SK-N-SH (cell line): ENCODE measurements around the gene LRRC15. TPM values are rescaled to one million over a fixed set of nuclear protein-coding genes. Genes with fewer than 3 reads are reported as not detected.

ENCODE experiments used
- CTCF ChIA-PET: fragments of 300-600, 350-600 bp; formaldehyde crosslinking; extraction: SDS; loops from one replicate; lab custom pipeline; 2021; lab: Yijun Ruan, JAX
- POLR2A ChIA-PET: fragments of 350-600 bp; sonication (Branson Sonifier 250); formaldehyde crosslinking; extraction: SDS; loops from one replicate; lab custom pipeline; 2020; ENCODE audit warnings: antibody characterized with exemption, inconsistent platforms; lab: Yijun Ruan, JAX
- DNase-seq: peaks from one replicate; pipeline ENCODE4 v3.0.0; 2012
- H2AFZ ChIP-seq: fragments of 200-600 bp; sonication (generic); 2 replicates; pipeline ENCODE4 v1.8.1; 2016; ENCODE audit warnings: antibody characterized with exemption, mild to moderate bottlenecking, low read depth
- H3F3A ChIP-seq: fragments of 200-600 bp; sonication (generic); replicated peaks from 2 replicates; pipeline ENCODE3; 2016; ENCODE audit warnings: antibody characterized with exemption, mild to moderate bottlenecking; ENCODE audit not compliant: insufficient read depth
- H3K27ac ChIP-seq, 2 experiments: fragments of 200-500 bp in 1 of 2; fragments of 200-600 bp in 1 of 2; sonication (Bioruptor generic) in 1 of 2; sonication (generic), shearing (Covaris generic) in 1 of 2; 2 replicates each; pipeline versions ENCODE4 v1.5.1 to v1.6.1; 2014 to 2016; ENCODE audit warnings: low read depth in 2 of 2, inconsistent platforms in 1 of 2, low read length in 1 of 2, mild to moderate bottlenecking in 1 of 2, mixed read lengths in 1 of 2
- H3K27me3 ChIP-seq: fragments of 200-600 bp; sonication (generic), shearing (Covaris generic); 2 replicates; pipeline ENCODE4 v1.6.1; 2016; ENCODE audit warnings: mixed run types; ENCODE audit not compliant: insufficient read depth
- H3K36me3 ChIP-seq, 2 experiments: fragments of 200-500 bp in 1 of 2; fragments of 200-600 bp in 1 of 2; sonication (Bioruptor generic) in 1 of 2; sonication (generic) in 1 of 2; replicated peaks in 1 of 2; 2 replicates each; pipeline versions ENCODE3 to v1.5.1; 2014 to 2016; ENCODE audit warnings: low read length in 1 of 2, mild to moderate bottlenecking in 1 of 2; ENCODE audit not compliant: insufficient read depth in 2 of 2, control insufficient read depth in 1 of 2
- H3K4me1 ChIP-seq, 2 experiments: fragments of 200-500 bp in 1 of 2; fragments of 200-600 bp in 1 of 2; sonication (Bioruptor generic) in 1 of 2; sonication (generic), shearing (Covaris generic) in 1 of 2; 2 replicates each; pipeline versions ENCODE4 v1.5.1 to v1.6.1; 2014 to 2016; ENCODE audit warnings: low read depth in 1 of 2, low read length in 1 of 2, mixed run types in 1 of 2; ENCODE audit not compliant: insufficient read depth in 2 of 2, control insufficient read depth in 1 of 2
- H3K4me2 ChIP-seq: fragments of 200-600 bp; sonication (generic), shearing (Covaris generic); 2 replicates; pipeline ENCODE4 v1.6.1; 2017; ENCODE audit warnings: mixed run types
- H3K4me3 ChIP-seq, 2 experiments: fragments of 200-500 bp in 1 of 2; fragments of 200-600 bp in 1 of 2; sonication (Bioruptor generic) in 1 of 2; sonication (generic), shearing (Covaris generic) in 1 of 2; 2 replicates each; pipeline versions ENCODE4 v1.5.1 to v1.8.1; 2014 to 2016; ENCODE audit warnings: low read depth in 2 of 2, inconsistent platforms in 1 of 2, low read length in 1 of 2, mild to moderate bottlenecking in 1 of 2, mixed read lengths in 1 of 2, moderate library complexity in 1 of 2
- H3K79me2 ChIP-seq: fragments of 200-600 bp; sonication (generic); 2 replicates; pipeline ENCODE4 v1.8.1; 2017; ENCODE audit warnings: mild to moderate bottlenecking; ENCODE audit not compliant: insufficient read depth
- H3K9ac ChIP-seq: fragments of 200-600 bp; sonication (generic); 2 replicates; pipeline ENCODE4 v1.6.1; 2017; ENCODE audit warnings: mixed run types
- H3K9me2 ChIP-seq: fragments of 200-600 bp; sonication (generic); 2 replicates; pipeline ENCODE4 v1.6.1; 2017; ENCODE audit warnings: mixed run types
- H3K9me3 ChIP-seq: fragments of 200-600 bp; sonication (generic); 2 replicates; pipeline ENCODE4 v1.6.1; 2017; ENCODE audit warnings: mixed run types, mild to moderate bottlenecking, moderate library complexity
- H4K20me1 ChIP-seq: fragments of 200-600 bp; sonication (generic); 2 replicates; pipeline ENCODE4 v1.6.1; 2017; ENCODE audit warnings: mild to moderate bottlenecking, mixed run types; ENCODE audit not compliant: insufficient read depth
- CHD2 ChIP-seq: fragments of 150-350 bp; IDR thresholded peaks from 2 replicates; pipeline ENCODE4 v1.6.1; 2018; ENCODE audit warnings: low read length; ENCODE audit not compliant: partially characterized antibody
- IRF3 ChIP-seq: fragments of 150-350 bp; IDR thresholded peaks from 2 replicates; pipeline ENCODE4 v1.6.1; 2016; ENCODE audit warnings: mild to moderate bottlenecking, low read depth, low read length
- JUND ChIP-seq: IDR thresholded peaks from 2 replicates; pipeline ENCODE4 v1.4.0; 2012
- PBX3 ChIP-seq: IDR thresholded peaks from 2 replicates; pipeline ENCODE4; 2012
- SIN3A ChIP-seq: IDR thresholded peaks from 2 replicates; pipeline ENCODE4 v1.6.1; 2012; ENCODE audit warnings: low read depth, mild to moderate bottlenecking, low read length, moderate library complexity, borderline replicate concordance
- SMC3 ChIP-seq: IDR thresholded peaks from 2 replicates; pipeline ENCODE4 v1.6.1; 2012; ENCODE audit warnings: low read depth, low read length, improper control_type of control experiment
- TEAD4 ChIP-seq: IDR thresholded peaks from 2 replicates; pipeline ENCODE4 v1.4.0; 2012; ENCODE audit warnings: mild to moderate bottlenecking, borderline replicate concordance; ENCODE audit not compliant: insufficient read depth
- USF1 ChIP-seq: IDR thresholded peaks from 2 replicates; pipeline ENCODE4 v1.4.0; 2012; ENCODE audit warnings: low read depth, borderline replicate concordance
- YY1 ChIP-seq: IDR thresholded peaks from 2 replicates; pipeline ENCODE4 v1.4.0; 2012; ENCODE audit warnings: low read depth, mild to moderate bottlenecking
- WGBS: methylation state at CpG from one replicate; pipeline ENCODE4 v1.1.6; 2017; ENCODE audit warnings: low lambda C conversion rate; 5-methylcytosine and 5-hydroxymethylcytosine counted together
- polyA plus RNA-seq, 3 experiments: library from polyadenylated mRNA; depleted of rRNA; stranded (reverse); fragments of >200 nt; gene quantifications; 2 replicates each; pipeline ENCODE4 v1.2.3, GENCODE V29; 2012
- TF ChIP-seq, protein P1 (sequence below): fragments of 150-350 bp; IDR thresholded peaks from 2 replicates; pipeline ENCODE4 v1.6.1; 2017; ENCODE audit warnings: antibody characterized with exemption, low read length, low read depth, borderline replicate concordance

LRRC15 gene
- polyA plus RNA-seq, 1 of the 3 experiments (the other 2 are of a cell fraction) = 0.02 TPM

DNA sequence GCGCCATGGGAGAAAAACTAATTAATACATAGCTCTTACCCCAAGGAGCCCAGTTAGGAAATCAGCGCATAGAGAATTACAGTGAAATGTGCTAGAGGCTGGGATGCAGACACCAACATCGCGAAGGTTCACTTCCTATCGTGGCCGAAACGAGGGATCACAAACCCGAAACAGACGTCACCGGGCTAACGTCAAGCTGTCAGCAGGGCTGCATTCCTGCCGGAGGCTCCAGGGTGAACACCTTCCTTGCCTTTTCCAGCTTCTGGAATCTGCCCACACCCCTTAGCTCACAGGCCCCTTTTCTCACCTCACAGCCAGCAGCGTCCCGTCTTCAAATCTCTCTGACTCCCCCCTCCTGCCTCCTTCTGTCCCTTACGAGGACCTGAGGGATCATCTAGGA, 16.5 kb upstream of the LRRC15 start (continued):
- TF ChIP-seq USF1 = no peak
- TF ChIP-seq, all 33 proteins: peak for 0

DNA sequence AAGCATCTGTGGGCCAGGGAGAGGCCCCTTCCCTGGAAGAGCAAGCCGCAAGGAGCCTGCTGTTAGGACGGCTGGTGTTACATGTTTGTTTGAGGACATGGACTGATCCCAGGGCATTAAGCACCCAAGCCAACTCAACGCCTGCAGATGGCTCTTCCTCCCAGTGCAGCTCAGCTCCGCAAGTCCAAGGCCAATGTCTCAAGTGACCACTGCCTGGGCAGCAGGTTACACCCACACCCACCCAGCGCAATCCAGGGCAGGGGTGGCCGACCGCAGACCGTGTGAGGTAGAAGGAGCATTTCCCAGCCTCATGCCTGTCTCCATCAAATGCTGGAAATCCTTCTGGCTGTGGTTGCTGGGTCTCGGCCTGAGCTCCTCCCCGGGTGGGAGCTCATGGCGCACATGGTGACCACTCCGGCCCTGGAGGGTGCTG, 15.0 kb upstream of the LRRC15 start:
- DNase-seq = no peak
- no peak overlapping the region for H2AFZ ChIP-seq
- CTCF ChIA-PET = interaction anchor here (1.0 to 1.5 kb wide), 2 partner anchors 18 to 23 kb away, joined by 3 read pairs; no protein-coding TSS in a partner anchor

More for the DNA sequence above, 15.0 kb upstream of the LRRC15 start:
- H3K79me2 ChIP-seq = no peaks in the 10 kb centered on the region
- peaks cover 0 to 4% of the 10 kb centered on the region in 2 experiments; a peak in 1 of 4 replicates for H3K4me1 ChIP-seq
- no peak overlapping the region for H3K4me2 ChIP-seq
- H3K27me3 ChIP-seq = no peaks in the 10 kb centered on the region; the same call in 1 of the 2 replicates
- H3K36me3 ChIP-seq = no peaks in the 10 kb centered on the region
- H3K9ac ChIP-seq = no peak overlapping the region
- H3K9me3 ChIP-seq = no peaks in the 10 kb centered on the region
- WGBS = 71% methylated on average over 7 of the region's 12 CpGs
- TF ChIP-seq SMC3 (no peak), CHD2 (no peak), PBX3 (no peak), TEAD4 (no peak), SIN3A (no peak), JUND (no peak), IRF3 (no peak), YY1 (no peak)
- TF ChIP-seq, protein P1, sequence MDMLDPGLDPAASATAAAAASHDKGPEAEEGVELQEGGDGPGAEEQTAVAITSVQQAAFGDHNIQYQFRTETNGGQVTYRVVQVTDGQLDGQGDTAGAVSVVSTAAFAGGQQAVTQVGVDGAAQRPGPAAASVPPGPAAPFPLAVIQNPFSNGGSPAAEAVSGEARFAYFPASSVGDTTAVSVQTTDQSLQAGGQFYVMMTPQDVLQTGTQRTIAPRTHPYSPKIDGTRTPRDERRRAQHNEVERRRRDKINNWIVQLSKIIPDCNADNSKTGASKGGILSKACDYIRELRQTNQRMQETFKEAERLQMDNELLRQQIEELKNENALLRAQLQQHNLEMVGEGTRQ = no peak
- H3F3A ChIP-seq = no peaks in the 10 kb centered on the region
- no peak overlapping the region for H3K4me3 ChIP-seq
- H3K27ac ChIP-seq = no peak overlapping the region
- POLR2A ChIA-PET = no interaction called here
- H4K20me1 ChIP-seq = no peaks in the 10 kb centered on the region
- H3K9me2 ChIP-seq = no peaks in the 10 kb centered on the region
